Neural cell (in vitro differentiated cells): Measurements from ENCODE around the gene CLASP2. TPM values are rescaled to one million over a fixed set of nuclear protein-coding genes. Genes with fewer than 3 reads are reported as not detected.

Experiments used
- H2AFZ ChIP-seq: fragments of 200-600, 300-800 bp; sonication (generic), shearing (Covaris generic); 2 replicates; pipeline ENCODE4 v1.6.0; 2014; ENCODE audit warnings: low read depth, mild to moderate bottlenecking, antibody characterized with exemption, low read length, moderate library complexity
- H3F3A ChIP-seq: fragments of 200-600 bp; shearing (Covaris generic); 2 replicates; pipeline ENCODE4 v1.6.1; 2016; ENCODE audit warnings: mild to moderate bottlenecking, moderate library complexity, mixed read lengths, antibody characterized with exemption, low read length; ENCODE audit not compliant: insufficient read depth, poor library complexity, severe bottlenecking
- H3K27ac ChIP-seq: fragments of 200-600, 300-800 bp; sonication (generic), shearing (Covaris generic); 2 replicates; pipeline ENCODE4 v1.5.1; 2014; ENCODE audit warnings: mild to moderate bottlenecking, low read length, moderate library complexity
- H3K27me3 ChIP-seq: fragments of 300-800, 200-600 bp; sonication (generic), shearing (Covaris generic); 2 replicates; pipeline ENCODE4 v1.6.0; 2014; ENCODE audit warnings: mild to moderate bottlenecking, low read depth, low read length, moderate library complexity; ENCODE audit not compliant: insufficient read depth
- H3K36me3 ChIP-seq: fragments of 300-800, 200-600 bp; sonication (generic), shearing (Covaris generic); 2 replicates; pipeline ENCODE4 v1.5.1; 2014; ENCODE audit warnings: mild to moderate bottlenecking, antibody characterized with exemption, low read length, moderate library complexity; ENCODE audit not compliant: insufficient read depth
- H3K4me2 ChIP-seq: fragments of 300-800, 200-600 bp; sonication (generic), shearing (Covaris generic); 2 replicates; pipeline ENCODE4 v1.6.0; 2014; ENCODE audit warnings: mild to moderate bottlenecking, low read length
- H3K4me3 ChIP-seq: fragments of 300-800, 200-600 bp; sonication (generic), shearing (Covaris generic); 2 replicates; pipeline ENCODE4 v1.5.1; 2014; ENCODE audit warnings: mild to moderate bottlenecking, low read length, moderate library complexity
- H3K79me2 ChIP-seq: fragments of 200-600 bp; shearing (Covaris generic); replicated peaks from 2 replicates; pipeline ENCODE4 v1.6.0; 2014; ENCODE audit warnings: mild to moderate bottlenecking, low read length, moderate library complexity; ENCODE audit not compliant: insufficient read depth
- H3K9ac ChIP-seq: fragments of 300-800, 200-600 bp; sonication (generic), shearing (Covaris generic); 2 replicates; pipeline ENCODE4 v1.6.1; 2016; ENCODE audit warnings: mild to moderate bottlenecking, low read length, mixed read lengths
- H3K9me2 ChIP-seq: fragments of 200-600 bp; shearing (Covaris generic); 2 replicates; pipeline ENCODE4 v1.6.1; 2016; ENCODE audit warnings: mild to moderate bottlenecking, low read length, mixed read lengths; ENCODE audit not compliant: insufficient read depth
- H3K9me3 ChIP-seq: fragments of 200-600, 300-800 bp; sonication (generic), shearing (Covaris generic); 2 replicates; pipeline ENCODE4 v1.6.1; 2016; ENCODE audit warnings: mild to moderate bottlenecking, mixed run types, low read length, moderate library complexity, mixed read lengths
- H4K20me1 ChIP-seq: fragments of 200-600 bp; shearing (Covaris generic); 2 replicates; pipeline ENCODE4 v1.6.1; 2016; ENCODE audit warnings: mild to moderate bottlenecking, mixed run types; ENCODE audit not compliant: insufficient read depth
- CTCF ChIP-seq: fragments of 450-650 bp; IDR thresholded peaks from 2 replicates; pipeline ENCODE4 v1.5.1; 2014; ENCODE audit warnings: antibody characterized with exemption, mild to moderate bottlenecking, moderate library complexity; ENCODE audit not compliant: poor library complexity, severe bottlenecking
- EP300 ChIP-seq: fragments of 450-650 bp; conservative IDR thresholded peaks from 2 replicates; pipeline ENCODE4 v1.6.1; 2014; ENCODE audit warnings: antibody characterized with exemption, mild to moderate bottlenecking, moderate library complexity; ENCODE audit not compliant: poor library complexity, severe bottlenecking
- EZH2 ChIP-seq: fragments of 200-600, 300-800 bp; shearing (Covaris generic), sonication (generic); IDR thresholded peaks from 2 replicates; pipeline ENCODE4 v1.6.1; 2014; ENCODE audit warnings: antibody characterized with exemption, low read length, borderline replicate concordance, mild to moderate bottlenecking; ENCODE audit not compliant: insufficient read depth, poor library complexity, severe bottlenecking
- MXI1 ChIP-seq: fragments of 450-650 bp; conservative IDR thresholded peaks from 2 replicates; pipeline ENCODE4 v1.6.1; 2014; ENCODE audit warnings: antibody characterized with exemption, mild to moderate bottlenecking; ENCODE audit not compliant: poor library complexity, severe bottlenecking
- POLR2AphosphoS5 ChIP-seq: IDR thresholded peaks from 2 replicates; pipeline ENCODE4 v1.6.1; 2012
- RAD21 ChIP-seq: fragments of 450-650 bp; conservative IDR thresholded peaks from 2 replicates; pipeline ENCODE4 v1.6.1; 2014; ENCODE audit warnings: antibody characterized with exemption, mild to moderate bottlenecking, moderate library complexity
- REST ChIP-seq: IDR thresholded peaks from 2 replicates; pipeline ENCODE4 v1.6.1; 2012; ENCODE audit warnings: borderline replicate concordance
- SMC3 ChIP-seq: fragments of 450-650 bp; conservative IDR thresholded peaks from 2 replicates; pipeline ENCODE4 v1.6.1; 2014; ENCODE audit warnings: antibody characterized with exemption, mild to moderate bottlenecking, moderate library complexity; ENCODE audit not compliant: poor library complexity
- TAF1 ChIP-seq: IDR thresholded peaks from 2 replicates; pipeline ENCODE4 v1.6.1; 2012; ENCODE audit warnings: low read depth
- polyA plus RNA-seq: library from polyadenylated mRNA; depleted of rRNA; stranded (reverse); fragments of >200 nt; gene quantifications from 2 replicates; pipeline ENCODE4 v1.2.3, GENCODE V29; 2014

CLASP2 gene
- polyA plus RNA-seq, 1 donor from 2014 or later = 938 TPM

- Histone ChIP-seq H3F3A (no peaks in the 10 kb centered on the region), H3K27me3 (no peaks in the 10 kb centered on the region), H3K9me2 (no peaks in the 10 kb centered on the region), H3K9ac (no peak overlapping the region), H3K36me3 (no peaks in the 10 kb centered on the region), H2AFZ (no peak overlapping the region), H3K9me3 (no peaks in the 10 kb centered on the region), H3K79me2 (no peaks in the 10 kb centered on the region), H3K4me3 (no peak overlapping the region), H3K4me2 (no peak overlapping the region), H4K20me1 (no peaks in the 10 kb centered on the region), H3K27ac (no peak overlapping the region)
- TF ChIP-seq TAF1 (no peak), RAD21 (no peak), EZH2 (no peak), MXI1 (no peak), REST (no peak), EP300 (no peak), CTCF (no peak), POLR2AphosphoS5 (no peak), SMC3 (no peak)
Observed at GRCh38 chr3:33746416-33747116, 28.5 kb upstream of the CLASP2 start.

GRCh38 chr3:33737146-33737545 is 19.1 kb upstream of the CLASP2 start:
- H3K27ac ChIP-seq = no peak overlapping the region
- no peak overlapping the region for H3K9ac ChIP-seq
- no peak overlapping the region for H2AFZ ChIP-seq
- H4K20me1 ChIP-seq = no peaks in the 10 kb centered on the region
- no peaks in the 10 kb centered on the region for H3K27me3 ChIP-seq
- no peaks in the 10 kb centered on the region for H3K79me2 ChIP-seq
- H3K9me3 ChIP-seq = no peaks in the 10 kb centered on the region
- no peak overlapping the region for H3K4me3 ChIP-seq
- no peaks in the 10 kb centered on the region for H3K36me3 ChIP-seq
- no peak overlapping the region for H3K4me2 ChIP-seq
- H3F3A ChIP-seq = no peaks in the 10 kb centered on the region
- H3K9me2 ChIP-seq = no peaks in the 10 kb centered on the region
- TF ChIP-seq TAF1 = no peak
- no peak for TF ChIP-seq RAD21
- TF ChIP-seq EP300 = no peak
- no peak for TF ChIP-seq MXI1
- TF ChIP-seq POLR2AphosphoS5 = no peak
- TF ChIP-seq REST = no peak
- no peak for TF ChIP-seq EZH2
- no peak for TF ChIP-seq SMC3
